PC-3 (cell line): ENCODE results near the gene ANKRD42. TPM values are rescaled to one million over a fixed set of nuclear protein-coding genes. Genes with fewer than 3 reads are reported as not detected.

Experiments used
- ATAC-seq: fragments of 200-7000 bp; cut with Tn5 transposase; 2 replicates; pipeline ENCODE4 v1.9.1; 2020; ENCODE audit warnings: mild to moderate bottlenecking, moderate library complexity
- BruUV-seq: library from RNA; stranded (reverse); fragments of 400-500 nt; replicated peaks from 2 replicates; lab custom pipeline; 2021; lab: Mats Ljungman, UMichigan
- CTCF ChIA-PET: fragments of 300-600 bp; sonication (Branson Sonifier 250); formaldehyde crosslinking; loops from one replicate; lab custom pipeline; 2022; ENCODE audit warnings: antibody characterized with exemption; lab: Charles Lee
- POLR2A ChIA-PET: fragments of 300-600 bp; sonication (Branson Sonifier 250); formaldehyde crosslinking; loops from one replicate; lab custom pipeline; 2022; ENCODE audit warnings: antibody characterized with exemption; ENCODE audit not compliant: unreplicated experiment; lab: Charles Lee
- DNase-seq: peaks from one replicate; pipeline ENCODE4 v3.0.0-alpha.2; 2015
- H2AFZ ChIP-seq: fragments of 300-600 bp; sonication (generic); 2 replicates; pipeline ENCODE4 v1.6.0; 2016; ENCODE audit warnings: antibody characterized with exemption, low read length
- H3F3A ChIP-seq: fragments of 300-600 bp; sonication (generic); one replicate; pipeline ENCODE4 v1.6.0; 2017; ENCODE audit warnings: antibody characterized with exemption, low read length, control low read depth, mild to moderate bottlenecking; ENCODE audit not compliant: unreplicated experiment
- H3K27ac ChIP-seq: fragments of 300-600 bp; sonication (generic); 2 replicates; pipeline ENCODE4 v1.5.1; 2016; ENCODE audit warnings: mild to moderate bottlenecking, low read length
- H3K27me3 ChIP-seq: fragments of 300-600 bp; sonication (generic); 2 replicates; pipeline ENCODE4 v1.6.1; 2016; ENCODE audit warnings: low read length, mixed read lengths
- H3K36me3 ChIP-seq: fragments of 300-600 bp; sonication (generic); 2 replicates; pipeline ENCODE4 v1.6.1; 2016; ENCODE audit warnings: low read depth, mixed run types, low read length, mixed read lengths
- H3K4me1 ChIP-seq: fragments of 300-600 bp; sonication (generic); 2 replicates; pipeline ENCODE4 v1.5.1; 2016; ENCODE audit warnings: low read length; ENCODE audit not compliant: insufficient read depth
- H3K4me2 ChIP-seq: fragments of 300-600 bp; sonication (generic); 2 replicates; pipeline ENCODE4 v1.6.0; 2016; ENCODE audit warnings: low read length
- H3K4me3 ChIP-seq: fragments of 300-600 bp; sonication (generic); 2 replicates; pipeline ENCODE4 v1.5.1; 2016; ENCODE audit warnings: mild to moderate bottlenecking, low read length, mixed read lengths
- H3K79me2 ChIP-seq: fragments of 300-600 bp; sonication (generic); 2 replicates; pipeline ENCODE4 v1.6.1; 2017; ENCODE audit warnings: low read length, mixed read lengths
- H3K9ac ChIP-seq: fragments of 300-600 bp; sonication (generic); 2 replicates; pipeline ENCODE4 v1.6.0; 2016; ENCODE audit warnings: mild to moderate bottlenecking, low read length
- H3K9me2 ChIP-seq: fragments of 300-600 bp; sonication (generic); replicated peaks from 2 replicates; pipeline ENCODE4 v1.6.1; 2016; ENCODE audit warnings: mixed run types, low read length, mixed read lengths
- H3K9me3 ChIP-seq: fragments of 300-600 bp; sonication (generic); 2 replicates; pipeline ENCODE4 v1.6.1; 2016; ENCODE audit warnings: low read length, mixed read lengths
- H4K20me1 ChIP-seq: fragments of 300-600 bp; sonication (generic); 2 replicates; pipeline ENCODE4 v1.6.1; 2016; ENCODE audit warnings: low read length, mixed read lengths
- CTCF ChIP-seq: fragments of 300-600 bp; sonication (generic); conservative IDR thresholded peaks from 2 replicates; pipeline ENCODE4 v1.5.1; 2017; ENCODE audit warnings: antibody characterized with exemption, low read depth, mild to moderate bottlenecking, low read length
- EZH2 ChIP-seq: fragments of 300-600 bp; sonication (generic); IDR thresholded peaks from one replicate; pipeline ENCODE4 v1.6.1; 2017; ENCODE audit warnings: antibody characterized with exemption, mild to moderate bottlenecking, low read length; ENCODE audit not compliant: unreplicated experiment
- EZH2phosphoT487 ChIP-seq: fragments of 300-600 bp; sonication (generic); IDR thresholded peaks from 2 replicates; pipeline ENCODE4 v1.6.1; 2018; ENCODE audit warnings: mild to moderate bottlenecking, antibody characterized with exemption, low read length, borderline replicate concordance
- intact Hi-C: fragments of 100-400 bp; cut with micrococcal nuclease; formaldehyde crosslinking; loops from 2 replicates; pipeline ENCODE4 v1.9.0; 2023
- total RNA-seq: library from RNA; depleted of rRNA; stranded (reverse); fragments of >200 nt; gene quantifications from 2 replicates; pipeline ENCODE4 v1.2.3, GENCODE V29; 2014

ANKRD42 gene
- total RNA-seq, 1 experiment from 2014 or later: 11.2 TPM

- Histone ChIP-seq H3K27me3 (no peaks in the 10 kb centered on the region), H2AFZ (no peak overlapping the region), H3K36me3 (peaks cover 52% of the 10 kb centered on the region), H3K27ac (0 out of 2 replicates have a peak overlapping the region, but pooled peaks have one; percentile 16), H3K79me2 (peaks cover 80% of the 10 kb centered on the region), H3F3A (peaks cover 10% of the 10 kb centered on the region), H4K20me1 (peaks cover 50% of the 10 kb centered on the region), H3K4me1 (peaks cover 15% of the 10 kb centered on the region), H3K4me2 (peak overlapping the region; percentile 88), H3K9ac (peak overlapping the region; percentile 96; the same call in 1 of the 2 replicates), H3K4me3 (peak overlapping the region; percentile 92), H3K9me2 (no peaks in the 10 kb centered on the region), H3K9me3 (no peaks in the 10 kb centered on the region)
- ChIA-PET POLR2A (interaction anchor here (0.6 kb wide), 1 partner anchor 1916 kb away, joined by 3 read pairs; no protein-coding TSS in a partner anchor), CTCF (no interaction called here)
- DNase-seq (peak; percentile 93), ATAC-seq (no peak)
- BruUV-seq: no TSS peak
- intact Hi-C loops: loop anchor here (1.0 to 5.0 kb wide), 2 partner anchors 22 to 303 kb away; no protein-coding TSS in a partner anchor
- TF ChIP-seq EZH2 (no peak), CTCF (no peak), EZH2phosphoT487 (no peak)
These were observed 33.3 kb upstream of the ANKRD42 start for GRCh38 chr11:83159902-83160865.

DNA sequence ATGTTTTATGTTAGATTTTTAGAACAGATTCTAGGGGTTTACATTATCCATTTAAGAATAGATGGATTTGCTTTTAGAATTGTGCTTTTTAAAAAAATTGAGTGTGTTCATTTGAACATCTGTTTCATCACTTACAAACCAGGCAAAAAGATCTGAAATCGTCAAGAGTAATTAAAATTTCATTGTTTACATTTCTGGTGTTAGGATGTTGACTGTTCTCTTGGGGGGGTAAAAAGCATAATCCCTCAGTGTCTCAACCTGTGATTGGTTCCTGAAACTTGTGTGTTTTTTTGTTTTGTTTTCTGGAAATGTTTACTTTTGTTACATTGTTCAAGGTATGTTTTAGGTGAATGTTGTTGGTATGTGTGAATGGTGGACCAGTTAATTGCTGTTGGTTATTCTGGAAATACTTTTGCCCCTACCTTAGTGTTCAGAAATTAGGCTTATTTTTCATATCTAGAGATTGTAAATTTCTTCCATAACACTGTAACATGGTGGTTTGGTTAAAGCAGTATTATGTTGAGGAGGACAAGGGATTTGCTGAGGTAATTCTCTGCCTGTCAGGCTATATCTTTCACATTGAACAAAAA is 31.8 kb upstream of the ANKRD42 start:
- intact Hi-C loops: no loop called here
- H3K4me3 ChIP-seq: no peak overlapping the region
- ATAC-seq (no peak), DNase-seq (no peak)
- H3K9ac ChIP-seq: no peak overlapping the region
- H3K36me3 ChIP-seq: peaks cover 67% of the 10 kb centered on the region
- no peaks in the 10 kb centered on the region for H3K27me3 ChIP-seq
- ChIA-PET POLR2A (interaction anchor here (0.6 kb wide), 1 partner anchor 145 kb away, joined by 3 read pairs; no protein-coding TSS in a partner anchor), CTCF (no interaction called here)
- no peaks in the 10 kb centered on the region for H3K9me2 ChIP-seq
- peak overlapping the region; percentile 88 for H3K4me2 ChIP-seq
- peaks cover 50% of the 10 kb centered on the region for H4K20me1 ChIP-seq
- no TSS peak for BruUV-seq
- H3K79me2 ChIP-seq: peaks cover 95% of the 10 kb centered on the region
- H3K9me3 ChIP-seq: no peaks in the 10 kb centered on the region
- H3K4me1 ChIP-seq: peaks cover 15% of the 10 kb centered on the region
- peaks cover 10% of the 10 kb centered on the region for H3F3A ChIP-seq
- H3K27ac ChIP-seq: no peak overlapping the region
- TF ChIP-seq CTCF (no peak), EZH2phosphoT487 (no peak)
- no peak overlapping the region for H2AFZ ChIP-seq
